ENCODE results near the gene LYSET. TPM values are rescaled to one million over a fixed set of nuclear protein-coding genes. Genes with fewer than 3 reads are reported as not detected.

The LYSET gene
- total and polyA plus RNA-seq, 9 of the 15 experiments (the other 6 are each of a cell fraction or from before 2014, with no cell fraction given): 7.6 to 36.6 (median 15.9) TPM

- Histone ChIP-seq H3K9me1 (ENCODE audit: control insufficient read depth, insufficient read depth, low read length) (no peaks in the 10 kb centered on the region), H3K4me1 (replicated peaks in 1 of 2; ENCODE audit: control insufficient read depth in 2 of 2, insufficient read depth in 2 of 2, low read length in 2 of 2) (no peaks in the 10 kb centered on the region; a peak in 2 of 5 replicates), H3K4me3 (no peak overlapping the region), H3K79me2 (ENCODE audit: control insufficient read depth, insufficient read depth, low read length) (no peaks in the 10 kb centered on the region), H2AFZ (ENCODE audit: low read depth, low read length) (no peak overlapping the region), H3K9me3 (replicated peaks; ENCODE audit: control insufficient read depth, insufficient read depth, low read depth, low read length) (no peaks in the 10 kb centered on the region), H3K36me3 (ENCODE audit: control insufficient read depth, insufficient read depth, low read length) (peaks cover 5% of the 10 kb centered on the region; the same call in 1 of the 3 replicates), H3K27ac (ENCODE audit: extremely low read depth, low read depth, low read length) (no peak overlapping the region), H3K4me2 (ENCODE audit: insufficient read depth, low read length) (no peak overlapping the region), H4K20me1 (replicated peaks; ENCODE audit: control insufficient read depth, insufficient read depth, low read length) (no peaks in the 10 kb centered on the region), H3K27me3 (ENCODE audit: control insufficient read depth in 2 of 2, insufficient read depth in 2 of 2, low read length in 2 of 2) (no peaks in the 10 kb centered on the region), H3K9ac (ENCODE audit: insufficient read depth in 1 of 2, low read depth in 2 of 2, low read length in 2 of 2) (no peak overlapping the region)
- 78% methylated on average over 1 of the region's 1 CpG for WGBS (ENCODE audit: insufficient coverage, low coverage, missing lambda C conversion rate)
- FAIRE-seq (no peak), DNase-seq (ENCODE audit: extremely low read depth in 1 of 4, low spot score in 3 of 4) (no peak), ATAC-seq (no peak)
- ChIA-PET CTCF (ENCODE audit: low intra/inter-chr PET ratio) (no interaction called here), POLR2A (interaction anchor here (0.6 kb wide), 1 partner anchor 11 kb away, joined by 4 read pairs; the partner anchor contains the start of genes LYSET and MOAP1)
- intact Hi-C loops (cut with micrococcal nuclease): no loop called here
- in situ Hi-C loops (cut with MboI): no loop called here
- no TSS peak for BruUV-seq (replicated peaks)
- TF ChIP-seq TBP (optimal IDR thresholded peaks at IDR 0.05; ENCODE audit: low read depth, low read length): no peak
- peak; percentile 53; the same call in 1 of the 2 replicates for TF ChIP-seq ZNF121 (CRISPR knock-in tag; conservative IDR thresholded peaks at IDR 0.05)
- TF ChIP-seq ZBTB33 (CRISPR knock-in tag; IDR thresholded peaks at IDR 0.05): no peak
Measured at GRCh38 chr14:93195316-93195999, 10.3 kb downstream of the LYSET start.

Measured in K562 (cell line).